GM12873 (cell line): ENCODE results near the gene SLC25A53.

Source experiments
- CTCF ChIP-seq: IDR thresholded peaks from 2 replicates; pipeline ENCODE4 v1.5.1; 2012; ENCODE audit warnings: low read depth, mild to moderate bottlenecking, moderate library complexity, low read length, control low read depth; ENCODE audit not compliant: insufficient read depth; ENCODE audit errors: missing control alignments

SLC25A53 gene

GRCh38 chrX:104105330-104106262 is 51.2 kb downstream of the SLC25A53 start:
- no peak for TF ChIP-seq CTCF

GRCh38 chrX:104104676-104105075 is 52.1 kb downstream of the SLC25A53 start:
- no peak for TF ChIP-seq CTCF

- TF ChIP-seq CTCF = peak; percentile 17
These were observed 57.9 kb downstream of the SLC25A53 start for GRCh38 chrX:104098919-104099318.

GRCh38 chrX:104098151-104098808 is 58.5 kb downstream of the SLC25A53 start:
- TF ChIP-seq CTCF = peak; percentile 70

- no peak for TF ChIP-seq CTCF
These were observed 70.9 kb downstream of the SLC25A53 start for GRCh38 chrX:104085919-104086318.

GRCh38 chrX:104085477-104085876 is 71.3 kb downstream of the SLC25A53 start:
- no peak for TF ChIP-seq CTCF

- no peak for TF ChIP-seq CTCF
These were observed 72.1 kb downstream of the SLC25A53 start for GRCh38 chrX:104084534-104085277.
